GM18499 (cell line): ENCODE results near the gene ALPK1.
"Not testable (repeated sequence)": the region's sequence is repeated elsewhere in the genome, so short reads cannot be mapped to it uniquely, and the experiment has no call there.

ENCODE experiments used
- ATAC-seq: cut with Tn5 transposase; IDR thresholded peaks from one replicate; pipeline ENCODE4 v1.9.1; 2021; ENCODE audit warnings: moderate number of reproducible peaks; ENCODE audit not compliant: insufficient read depth, unreplicated experiment

ALPK1 gene

DNA sequence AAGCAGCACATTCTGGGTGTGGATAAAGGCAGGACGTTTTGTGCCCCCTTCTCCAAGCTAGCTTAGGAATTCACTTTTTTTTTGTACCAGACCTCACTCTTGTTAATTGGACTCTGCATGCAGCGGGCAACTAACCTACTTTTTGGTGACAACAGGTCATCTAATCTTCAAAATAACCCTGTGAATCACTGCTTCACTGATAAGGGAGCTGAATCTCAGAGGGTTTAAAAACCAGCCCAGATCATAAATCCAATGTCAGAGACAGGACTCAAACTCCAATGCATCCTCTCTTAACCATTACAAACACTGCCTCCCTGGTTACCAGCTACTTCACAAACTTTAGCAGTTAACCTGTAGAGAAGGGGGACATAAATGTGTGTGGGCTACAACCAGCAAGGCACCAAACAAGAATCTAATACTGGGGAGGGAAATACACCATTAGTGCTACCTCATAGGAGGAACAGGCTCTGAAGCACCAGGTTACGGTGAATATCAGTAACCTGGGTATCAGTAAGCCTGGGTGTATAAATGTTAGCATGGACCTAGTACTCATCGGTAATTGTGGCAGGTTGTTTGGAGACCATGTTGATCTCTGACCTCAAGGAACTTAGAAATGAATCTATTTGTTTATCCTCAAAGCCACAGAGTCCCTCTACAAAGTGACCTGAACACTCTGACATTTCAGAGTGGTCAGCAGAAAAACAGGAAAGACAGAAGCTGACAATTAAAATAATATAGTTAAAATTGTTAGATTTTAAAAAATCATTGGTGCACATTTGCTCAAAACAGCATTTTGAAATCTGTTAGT lies 14.1 kb upstream of the ALPK1 start:
- ATAC-seq: no peak

DNA sequence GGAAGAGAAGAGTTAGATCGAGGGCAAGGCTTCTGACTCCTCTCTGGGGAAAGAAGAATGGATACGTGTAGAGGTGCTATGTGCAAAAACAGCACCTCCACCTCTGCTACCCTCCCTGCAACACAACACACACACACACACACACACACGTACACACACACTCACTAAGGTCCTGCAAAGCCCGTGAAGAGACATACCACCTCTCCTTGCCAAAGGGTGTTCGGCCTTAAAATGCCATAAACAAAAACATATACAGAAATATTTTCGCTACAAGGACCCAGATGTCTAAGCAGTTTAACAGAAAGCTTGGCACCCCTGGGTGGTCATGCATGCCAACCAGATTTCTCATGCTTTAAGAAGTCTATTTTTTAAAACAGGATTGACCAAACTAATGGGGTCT lies 13.0 kb upstream of the ALPK1 start:
- no peak for ATAC-seq

DNA sequence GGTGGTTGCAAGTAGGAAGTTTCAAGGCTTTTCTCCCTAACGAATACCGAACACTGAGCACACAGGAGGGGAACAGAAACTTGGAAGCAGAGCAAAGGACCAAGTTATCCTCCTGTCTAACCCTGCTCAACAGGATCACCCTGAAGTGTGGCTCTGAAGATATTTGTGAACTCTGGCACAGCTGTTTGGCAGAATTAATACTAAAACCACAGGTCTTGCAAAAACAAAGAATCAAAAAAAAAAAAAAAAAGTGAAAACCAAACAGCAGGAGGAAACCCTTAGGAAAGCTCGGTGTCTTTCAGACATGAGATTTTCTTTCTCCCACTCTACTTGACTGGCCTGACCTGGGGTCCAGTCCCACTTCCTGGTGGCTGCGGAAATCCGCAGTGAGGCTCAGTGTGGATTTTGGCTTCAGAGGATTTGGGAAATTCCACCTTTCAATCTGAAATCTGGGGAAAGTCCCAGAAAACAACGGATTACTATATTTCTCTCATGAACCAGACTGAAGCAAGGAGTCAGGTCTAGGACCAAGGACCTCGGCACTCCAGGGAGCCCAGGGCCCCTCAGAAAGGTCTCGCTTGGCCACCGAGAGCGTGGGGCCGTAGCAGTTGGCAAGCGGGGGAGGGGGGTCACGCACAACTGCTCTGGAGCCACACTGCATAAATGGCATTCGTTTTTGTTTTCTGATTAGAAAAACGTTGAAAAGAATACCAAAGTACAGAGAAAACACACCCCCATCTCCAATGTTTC lies 12.3 kb upstream of the ALPK1 start:
- ATAC-seq: no peak

DNA sequence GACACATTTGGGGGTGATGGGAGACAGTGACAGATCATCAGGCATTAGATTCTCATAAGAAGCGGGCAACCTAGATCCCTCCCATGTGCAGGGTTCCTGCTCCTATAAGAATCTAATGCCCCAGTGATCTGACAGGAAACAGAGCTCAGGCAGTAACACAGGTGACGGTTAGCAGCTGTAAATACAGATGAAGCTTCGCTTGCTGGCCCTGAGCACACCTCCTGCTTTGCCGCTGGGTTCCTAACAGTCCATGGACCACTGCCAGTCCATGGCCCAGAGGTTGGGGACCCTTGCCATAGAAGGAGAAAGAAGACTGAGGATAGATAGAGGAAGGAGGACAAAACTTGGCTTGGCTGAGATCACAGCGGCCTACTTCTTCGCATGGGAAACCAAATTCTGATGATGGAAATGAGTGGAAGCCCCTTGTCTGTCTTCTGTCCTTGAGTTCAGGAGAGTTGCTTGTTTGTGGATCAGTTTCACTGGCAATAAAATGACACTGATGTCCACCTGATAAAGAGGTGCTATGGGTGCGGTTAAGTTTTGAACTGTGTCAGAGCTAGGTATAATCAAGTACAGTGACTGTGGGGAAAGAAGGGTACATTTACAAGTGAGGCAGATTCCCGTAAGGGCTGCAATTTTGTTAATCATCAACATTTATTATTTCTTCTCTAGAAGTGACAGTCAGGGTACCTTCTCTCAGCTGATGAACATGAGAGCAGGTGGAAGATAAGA lies 9.7 kb upstream of the ALPK1 start:
- ATAC-seq: no peak

DNA sequence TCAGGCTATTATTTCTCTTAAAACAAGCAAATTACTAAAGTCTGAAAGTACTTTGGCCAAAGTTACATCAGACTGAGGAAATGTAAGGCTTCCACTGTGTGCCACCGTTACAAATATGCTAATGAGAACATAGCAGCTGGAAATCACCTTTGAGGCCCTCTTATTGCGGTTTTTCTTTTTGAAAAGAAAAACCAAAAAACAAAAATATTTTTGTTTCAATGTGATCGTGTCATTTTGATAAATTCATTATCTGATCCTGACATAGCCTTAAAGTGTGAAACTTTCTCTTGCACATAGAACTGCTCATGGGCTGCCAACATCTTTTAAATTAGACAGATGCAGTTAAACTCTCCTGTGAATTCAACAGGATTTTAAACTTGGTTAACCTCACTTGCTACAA lies 8.7 kb upstream of the ALPK1 start:
- no peak for ATAC-seq

DNA sequence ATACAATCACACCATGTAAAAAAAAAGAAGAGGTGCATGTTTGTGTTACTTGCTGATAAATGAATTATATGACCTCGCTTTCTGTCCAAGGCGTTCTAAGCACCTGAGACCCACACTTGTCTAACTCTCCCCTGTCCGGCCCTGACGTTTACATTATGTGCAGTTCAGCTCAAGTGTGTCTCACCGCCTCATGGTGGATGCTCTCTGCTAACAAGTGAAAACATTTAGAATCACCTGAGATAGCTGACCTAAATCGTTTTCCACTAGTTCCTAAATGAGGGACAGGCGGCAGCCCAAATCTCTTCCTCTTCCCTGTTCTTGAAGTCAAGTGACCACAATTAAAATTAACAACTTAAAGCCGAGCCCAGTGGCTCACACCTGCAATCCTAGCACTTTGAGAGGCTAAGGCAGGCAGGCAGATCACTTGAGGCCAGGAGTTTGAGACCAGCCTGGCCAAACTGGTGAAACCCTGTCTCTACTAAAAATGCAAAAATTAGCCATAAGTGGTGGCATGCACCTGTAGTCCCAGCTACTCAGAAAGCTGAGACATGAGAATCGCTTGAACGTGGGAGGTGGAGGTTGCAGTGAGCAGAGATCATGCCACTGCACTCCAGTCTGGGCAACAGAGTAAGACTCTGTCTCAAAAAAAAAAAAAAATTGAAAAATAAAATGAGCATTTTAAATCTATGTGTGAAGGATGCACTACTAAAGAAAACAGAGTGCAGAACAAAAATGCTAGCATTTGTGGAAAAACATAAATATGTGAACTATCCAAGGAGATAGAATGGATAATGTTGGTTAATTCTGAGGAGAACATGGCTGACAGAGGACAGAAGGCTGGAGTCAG lies 7.5 kb upstream of the ALPK1 start:
- no peak for ATAC-seq

DNA sequence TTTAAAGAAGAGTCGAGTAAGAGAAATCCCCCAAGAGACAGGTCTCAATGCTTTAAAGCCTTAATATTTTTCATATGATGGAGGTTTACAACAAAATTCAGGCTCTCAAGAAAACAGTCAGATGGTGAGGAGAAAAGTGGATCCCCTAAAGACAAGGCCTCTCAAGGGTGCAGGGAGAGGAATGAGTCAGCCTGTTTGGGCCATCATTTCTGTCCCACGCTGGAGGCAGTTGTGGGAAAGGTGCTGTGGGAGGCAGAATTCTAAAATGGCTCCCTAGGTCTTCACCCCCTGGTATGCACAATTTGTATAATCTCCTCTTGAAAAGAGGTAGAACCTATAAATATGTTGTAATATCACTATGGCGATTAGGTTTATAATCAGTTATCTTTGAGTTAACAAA lies 6.8 kb upstream of the ALPK1 start:
- no peak for ATAC-seq

DNA sequence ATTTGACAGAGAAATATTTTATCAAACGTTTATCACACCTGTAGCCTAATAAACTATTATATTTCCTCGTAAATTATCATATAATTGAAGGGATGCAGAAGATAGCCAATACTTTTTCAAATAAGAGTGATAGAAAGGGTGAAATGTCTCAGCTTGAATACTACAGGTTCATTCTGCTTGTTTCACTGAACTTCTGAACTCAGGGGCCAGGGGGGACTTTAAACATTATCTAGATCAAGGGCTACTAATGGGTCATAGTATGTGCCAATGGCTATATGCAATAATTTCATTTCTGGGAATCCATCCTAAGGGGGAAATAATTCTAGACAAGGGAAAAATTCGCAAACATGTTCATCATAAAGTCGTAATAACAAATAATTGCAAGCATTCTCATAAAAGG lies 2.6 kb downstream of the ALPK1 start:
- ATAC-seq: no peak

DNA sequence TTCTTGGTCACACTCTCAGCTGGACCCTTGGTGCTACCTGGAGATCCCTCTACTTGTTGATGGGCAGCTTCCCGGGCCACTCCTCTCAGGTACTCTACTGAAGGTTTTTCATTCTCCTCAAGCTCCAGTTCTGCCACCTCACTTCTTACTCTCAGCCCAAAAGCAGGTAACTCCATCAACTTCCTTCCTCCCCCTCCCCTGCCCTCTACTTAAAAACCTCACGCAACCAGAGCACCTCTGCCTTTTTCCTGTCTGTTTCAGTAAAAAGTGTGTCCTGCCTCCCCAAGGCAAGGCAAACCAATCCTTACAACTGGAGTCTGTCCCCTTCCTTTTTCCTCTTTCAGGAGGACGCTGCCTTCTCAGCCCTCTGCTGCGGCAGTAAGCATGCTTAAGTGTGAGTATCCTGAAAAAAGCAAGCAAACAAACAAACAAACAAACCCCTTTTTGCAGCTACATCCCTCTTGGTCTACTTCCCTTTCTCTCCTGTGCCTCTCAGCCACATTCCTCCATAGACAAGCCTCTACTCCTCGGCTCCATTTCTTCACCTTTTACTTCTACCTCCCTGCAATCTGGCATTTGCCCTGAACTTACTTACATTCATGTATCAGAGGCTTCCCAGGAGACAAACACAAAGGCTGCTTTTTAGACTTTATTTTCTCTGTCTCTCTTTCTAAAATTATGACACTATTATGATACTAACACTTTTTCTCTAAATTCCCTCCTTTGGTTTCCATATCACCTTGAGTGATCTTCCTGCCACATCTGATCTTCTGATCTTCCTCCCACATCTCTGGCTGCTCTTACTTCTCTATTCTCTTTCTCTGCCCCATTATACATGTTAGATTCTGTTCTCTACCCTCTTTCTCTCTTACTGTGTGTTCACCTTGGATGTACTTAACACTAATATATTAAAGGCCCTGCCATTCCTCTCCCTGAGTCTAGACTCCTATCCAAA lies 5.4 kb downstream of the ALPK1 start:
- peak; percentile 70 for ATAC-seq

DNA sequence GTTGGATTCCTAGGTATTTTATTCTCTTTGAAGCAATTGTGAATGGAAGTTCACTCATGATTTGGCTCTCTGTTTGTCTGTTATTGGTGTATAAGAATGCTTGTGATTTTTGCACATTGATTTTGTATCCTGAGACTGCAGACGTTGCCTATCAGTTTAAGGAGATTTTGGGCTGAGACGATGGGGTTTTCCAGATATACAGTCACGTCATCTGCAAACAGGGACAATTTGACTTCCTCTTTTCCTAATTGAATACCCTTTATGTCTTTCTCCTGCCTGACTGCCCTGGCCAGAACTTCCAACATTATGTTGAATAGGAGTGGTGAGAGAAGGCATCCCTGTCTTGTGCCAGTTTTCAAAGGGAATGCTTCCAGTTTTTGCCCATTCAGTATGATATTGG lies 8.3 kb downstream of the ALPK1 start:
- not testable (repeated sequence) for ATAC-seq

DNA sequence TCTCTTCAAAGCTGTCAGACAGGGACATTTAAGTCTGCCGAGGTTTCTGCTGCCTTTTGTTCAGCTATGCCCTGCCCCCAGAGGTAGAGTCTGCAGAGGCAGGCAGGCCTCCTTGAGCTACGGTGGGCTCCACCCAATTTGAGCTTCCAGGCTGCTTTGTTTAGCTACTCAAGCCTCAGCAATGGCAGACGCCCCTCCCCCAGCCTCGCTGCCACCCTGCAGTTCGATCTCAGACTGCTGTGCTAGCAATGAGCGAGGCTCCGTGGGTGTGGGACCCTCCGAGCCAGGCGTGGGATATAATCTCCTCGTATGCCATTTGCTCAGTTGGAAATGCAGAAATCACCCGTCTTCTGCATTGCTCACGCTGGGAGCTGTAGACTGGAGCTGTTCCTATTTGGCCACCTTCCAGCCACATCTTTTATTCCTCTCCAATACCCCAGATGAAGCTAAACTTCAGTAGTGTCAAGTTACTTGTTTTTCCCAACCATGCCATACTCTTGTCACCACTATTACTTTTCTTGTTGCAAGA lies 12.2 kb downstream of the ALPK1 start:
- ATAC-seq: not testable (repeated sequence)

DNA sequence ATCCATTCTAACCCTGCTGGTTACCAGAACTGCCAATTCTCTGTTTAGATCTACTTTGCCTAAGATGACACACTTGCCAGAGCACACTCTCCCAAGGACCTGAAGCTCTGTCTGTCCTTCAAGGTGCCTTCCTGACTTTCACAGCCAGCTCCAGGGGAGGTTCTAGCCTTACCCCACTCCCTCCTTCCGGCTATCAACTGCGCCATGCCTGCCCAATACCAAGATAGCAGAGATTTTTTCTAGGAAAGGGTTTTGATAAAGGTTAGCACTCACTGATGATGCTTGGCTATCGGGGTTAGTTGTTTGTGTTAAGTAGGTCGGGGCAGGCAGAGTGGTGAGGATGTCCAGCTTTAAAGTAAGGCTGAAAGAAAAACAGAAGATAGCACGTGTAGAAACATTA lies 14.3 kb downstream of the ALPK1 start:
- no peak for ATAC-seq

DNA sequence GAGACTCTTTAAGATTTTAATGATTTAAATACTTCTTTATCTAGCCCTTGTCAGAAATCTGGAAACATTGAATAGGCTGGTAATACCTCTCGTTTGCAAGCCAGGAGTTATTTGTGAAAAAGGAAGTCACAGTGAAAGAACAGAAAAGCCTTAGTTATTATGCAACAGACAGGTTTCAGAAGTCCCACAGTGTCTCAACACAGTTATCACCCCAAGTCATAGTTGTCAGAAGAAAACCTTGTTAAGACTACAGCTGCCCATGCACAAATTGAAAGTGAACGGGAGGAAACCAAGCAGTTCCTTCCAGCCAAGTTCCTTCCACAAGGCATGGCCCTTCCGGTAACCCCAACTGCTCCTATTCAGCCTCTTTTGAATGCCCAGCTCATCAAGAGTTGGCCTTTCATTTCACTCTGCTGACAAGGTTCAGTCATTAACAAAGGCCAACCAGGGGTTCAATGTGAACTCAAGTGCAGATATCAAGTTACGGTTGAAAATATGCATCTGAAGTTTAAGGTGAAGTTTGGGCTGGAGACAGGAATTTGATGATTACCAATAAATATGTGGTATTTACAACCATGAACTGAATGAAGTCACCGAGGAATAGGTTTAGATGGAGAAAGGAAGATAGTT lies 15.6 kb downstream of the ALPK1 start:
- peak; percentile 96 for ATAC-seq

DNA sequence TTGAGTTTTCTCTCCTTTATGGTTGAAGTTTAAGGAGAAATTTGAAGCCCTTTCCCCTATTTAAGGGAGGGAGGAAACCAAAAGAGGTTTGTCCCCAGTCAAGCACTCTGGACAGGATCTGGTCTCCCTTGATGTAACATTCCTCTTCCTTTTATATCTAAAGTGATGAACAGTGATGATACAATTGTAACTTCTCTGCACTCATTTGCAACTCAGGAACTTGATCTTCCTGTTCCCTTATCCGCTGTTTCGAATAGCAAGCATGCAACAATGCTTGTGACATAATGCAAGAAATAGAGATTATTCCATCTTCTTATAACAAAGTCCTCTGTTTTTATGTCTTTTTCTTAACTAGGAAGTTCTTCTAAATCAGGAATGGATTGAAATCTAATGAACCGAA lies 18.3 kb downstream of the ALPK1 start:
- no peak for ATAC-seq

DNA sequence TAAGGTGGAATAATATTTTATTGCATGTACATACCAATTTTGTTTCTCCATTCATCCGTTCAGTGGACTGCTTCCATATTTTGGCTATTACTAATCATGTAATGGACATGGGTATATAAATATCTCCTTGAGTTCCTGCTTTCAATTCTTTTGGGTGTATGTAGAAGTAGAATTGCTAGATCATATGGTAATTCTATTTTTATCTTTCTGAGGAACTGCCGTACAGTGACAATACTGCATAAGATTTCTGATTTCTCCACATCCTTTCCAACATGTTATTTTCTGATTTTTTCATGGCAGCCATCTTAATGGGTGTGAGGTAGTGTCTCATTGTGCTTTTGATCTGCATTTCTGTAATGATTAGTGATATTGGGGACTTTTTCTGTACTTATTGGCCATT lies 19.2 kb downstream of the ALPK1 start:
- no peak for ATAC-seq

DNA sequence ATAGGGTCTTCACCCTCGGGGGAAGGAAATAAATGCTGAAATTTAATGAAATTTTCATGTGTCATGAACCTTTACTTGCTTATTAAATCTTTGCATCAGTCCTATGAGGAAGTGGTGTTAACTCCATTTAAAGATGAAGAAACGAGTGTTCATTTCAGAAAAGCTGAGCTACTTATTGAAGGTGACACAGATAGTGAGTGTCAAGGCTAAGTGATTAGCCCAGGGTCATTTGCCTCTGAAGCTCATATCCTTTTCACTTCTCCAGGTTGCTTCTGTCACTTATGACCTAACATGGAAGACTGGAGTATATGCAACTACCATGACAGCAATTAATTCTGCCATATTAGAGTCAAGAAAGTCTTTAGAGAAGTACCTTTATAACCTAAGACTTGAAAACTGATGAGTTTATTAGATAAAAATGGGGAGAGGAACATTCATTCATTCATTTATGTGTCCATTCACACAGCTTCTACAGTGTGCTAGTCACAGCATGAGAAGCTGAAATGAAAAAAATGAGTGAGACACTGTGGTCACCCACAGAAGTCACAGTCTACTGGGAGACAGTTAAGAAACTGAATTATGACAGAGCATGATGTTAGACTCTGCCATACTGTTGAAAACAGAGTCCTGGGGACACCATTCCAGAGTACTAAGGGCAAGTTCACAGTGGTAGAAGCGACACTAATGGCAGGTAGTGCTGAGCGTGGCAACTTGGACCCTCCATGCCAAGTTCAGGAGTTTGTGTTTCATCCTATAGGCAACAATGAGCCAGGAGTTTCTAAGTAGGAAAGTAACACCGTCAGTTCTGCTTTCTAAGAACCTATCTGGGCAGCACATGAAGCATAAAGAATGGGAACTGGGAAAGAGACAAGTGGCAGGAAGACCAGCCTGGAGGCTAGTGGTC lies 21.3 kb downstream of the ALPK1 start:
- peak; percentile 98 for ATAC-seq
